K562 (cell line): ENCODE measurements around the gene ADK. TPM values are rescaled to one million over a fixed set of nuclear protein-coding genes. Genes with fewer than 3 reads are reported as not detected.
A peak's percentile ranks its signal among the peaks of the same experiment; 100 is the strongest.

ENCODE experiments used
- ATF7 ChIP-seq: fragments of 450-650 bp; IDR thresholded peaks from 2 replicates; pipeline ENCODE4 v1.7.1; 2014; ENCODE audit warnings: mild to moderate bottlenecking, moderate library complexity
- BCOR ChIP-seq: fragments of 450-650 bp; IDR thresholded peaks from 2 replicates; pipeline ENCODE4 v1.6.1; 2016
- FOS ChIP-seq: IDR thresholded peaks from 3 replicates; pipeline ENCODE4 v1.6.1; 2011; ENCODE audit not compliant: insufficient read length; ENCODE audit errors: extremely low read depth
- HNRNPL ChIP-seq: fragments of 200-400 bp; formaldehyde crosslinking; IDR thresholded peaks from 2 replicates; pipeline ENCODE4 v1.6.1; 2017; ENCODE audit warnings: low read depth, mild to moderate bottlenecking, low read length
- KDM4B ChIP-seq, 2 experiments: fragments of 450-650 bp in 1 of 2; sonication (generic) in 1 of 2; IDR thresholded peaks; 2 replicates each; pipeline ENCODE4 v1.6.1; 2016 to 2017; ENCODE audit warnings: borderline replicate concordance in 2 of 2, antibody characterized with exemption in 1 of 2, low read depth in 1 of 2, mild to moderate bottlenecking in 1 of 2
- TAF1 ChIP-seq: IDR thresholded peaks from 2 replicates; pipeline ENCODE4 v1.6.1; 2011; ENCODE audit warnings: mild to moderate bottlenecking, low read length, moderate library complexity; ENCODE audit not compliant: insufficient read depth, control insufficient read depth, severe bottlenecking; ENCODE audit errors: extremely low read depth
- YBX1 ChIP-seq: fragments of 450-650 bp; IDR thresholded peaks from 2 replicates; pipeline ENCODE4 v1.7.1; 2016; ENCODE audit warnings: mild to moderate bottlenecking
- ZBTB17 ChIP-seq: fragments of 450-650 bp; formaldehyde crosslinking; IDR thresholded peaks from 2 replicates; pipeline ENCODE4 v1.4.0; 2020; ENCODE audit warnings: mild to moderate bottlenecking
- ZBTB8A ChIP-seq: fragments of 450-650 bp; IDR thresholded peaks from 2 replicates; pipeline ENCODE4 v1.6.1; 2018; ENCODE audit warnings: mild to moderate bottlenecking, moderate library complexity; ENCODE audit not compliant: partially characterized antibody
- ZNF212 ChIP-seq: fragments of 450-650 bp; formaldehyde crosslinking; IDR thresholded peaks from 2 replicates; pipeline ENCODE4 v1.4.0; 2020; ENCODE audit warnings: mild to moderate bottlenecking
- ZNF282 ChIP-seq: sonication (generic); formaldehyde crosslinking; IDR thresholded peaks from 2 replicates; pipeline ENCODE4 v1.8.1; 2023; ENCODE audit warnings: missing genetic modification reagents
- ZNF431 ChIP-seq: sonication (generic); formaldehyde crosslinking; IDR thresholded peaks from 2 replicates; pipeline ENCODE4 v1.8.0; 2022; ENCODE audit warnings: mild to moderate bottlenecking, missing genetic modification reagents
- polyA plus RNA-seq, 8 experiments: library from polyadenylated mRNA; depleted of rRNA in 4 of 8; stranded (reverse) in 5 of 8; unstranded in 3 of 8; fragments of >200 nt; fragmentation: Nextera tagmentation in 2 of 8; fragmentation: Illumina TruSeq in 1 of 8; extraction: Ambion mirVana in 2 of 8; extraction: Trizol in 1 of 8; gene quantifications; 2 replicates each; pipeline versions ENCODE4 v1.2.1 to v1.2.3, GENCODE V29; 2011 to 2014; ENCODE audit warnings: inconsistent platforms in 1 of 8, missing spikeins in 1 of 8
- total RNA-seq, 7 experiments: library from RNA; depleted of rRNA in 6 of 7; stranded (reverse); fragments of >200 nt in 6 of 7; fragmentation: Illumina TruSeq in 2 of 7; extraction: Trizol in 2 of 7; gene quantifications; 2 replicates each; pipeline versions ENCODE4 v1.2.1 to v1.2.3, GENCODE V29; 2011 to 2021; ENCODE audit warnings: low replicate concordance in 1 of 7
- TF ChIP-seq, protein P1 (sequence below): fragments of 200-800 bp; sonication (Bioruptor generic); IDR thresholded peaks from 2 replicates; pipeline ENCODE4 v1.6.1; 2016; ENCODE audit warnings: missing genetic modification characterization, missing compliant biosample characterization
- TF ChIP-seq, protein P2 (sequence below): IDR thresholded peaks from 2 replicates; pipeline ENCODE4 v1.6.1; 2011; ENCODE audit warnings: borderline replicate concordance, low read depth, mild to moderate bottlenecking, moderate library complexity, low read length; ENCODE audit not compliant: insufficient read depth, poor library complexity, severe bottlenecking
- TF ChIP-seq, protein P3 (sequence below): fragments of 450-650 bp; formaldehyde crosslinking; IDR thresholded peaks from 2 replicates; pipeline ENCODE4 v1.4.0; 2020; ENCODE audit warnings: mild to moderate bottlenecking, moderate library complexity
- TF ChIP-seq, protein P4 (sequence below): fragments of 250-450 bp; sonication (Bioruptor Pico); IDR thresholded peaks from 2 replicates; pipeline ENCODE4 v1.8.0; 2021; ENCODE audit warnings: borderline replicate concordance, mild to moderate bottlenecking, moderate library complexity; ENCODE audit not compliant: poor library complexity, severe bottlenecking
- TF ChIP-seq, protein P5 (sequence below): sonication (generic); formaldehyde crosslinking; IDR thresholded peaks from 2 replicates; pipeline ENCODE4 v1.8.1; 2023; ENCODE audit warnings: mild to moderate bottlenecking, missing genetic modification reagents, moderate library complexity

ADK gene
- total and polyA plus RNA-seq, 9 of the 15 experiments (the other 6 are each of a cell fraction or from before 2014, with no cell fraction given): 54.2 to 97.8 (median 73.6) TPM

DNA sequence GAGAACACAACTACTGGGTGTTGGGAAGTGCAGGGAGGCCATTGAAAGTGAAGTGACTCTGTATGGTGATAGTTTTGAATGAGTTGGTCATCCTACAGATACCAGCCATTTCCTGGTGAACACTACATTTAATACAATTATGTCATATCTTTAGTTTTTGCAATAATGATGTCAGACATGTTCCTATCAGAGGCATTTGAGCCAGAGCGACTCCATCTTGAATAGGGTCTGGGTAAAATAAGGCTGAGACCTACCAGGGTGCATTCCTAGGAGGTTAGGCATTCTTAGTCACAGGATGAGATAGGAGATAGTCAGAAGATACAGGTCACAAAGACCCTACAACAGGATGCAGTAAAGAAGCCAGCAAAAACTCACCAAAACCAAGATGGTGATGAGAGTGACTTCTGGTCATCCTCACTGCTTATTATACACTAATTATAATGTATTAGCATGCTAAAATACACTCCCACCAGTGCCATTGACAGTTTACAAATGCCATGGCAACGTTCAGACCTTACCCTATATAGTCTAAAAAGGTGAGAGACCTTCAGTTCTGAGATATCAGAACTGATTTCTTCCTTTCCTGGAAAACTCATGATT lies 28.2 kb downstream of the ADK start (continued):
- TF ChIP-seq TAF1 (no peak), ZBTB8A (no peak), ZBTB17 (CRISPR knock-in tag) (peak; percentile 90), KDM4B (IDR thresholded peaks at IDR 0.05; ENCODE audit: borderline replicate concordance in 2 of 2, low read depth in 1 of 2) (no peak), ZNF212 (no peak), HNRNPL (no peak), ZNF282 (CRISPR knock-in tag) (no peak), BCOR (no peak), FOS (no peak), ATF7 (peak; percentile 20; the same call in 1 of the 2 replicates), ZNF431 (CRISPR knock-in tag) (no peak), YBX1 (no peak)
- TF ChIP-seq, protein P1, sequence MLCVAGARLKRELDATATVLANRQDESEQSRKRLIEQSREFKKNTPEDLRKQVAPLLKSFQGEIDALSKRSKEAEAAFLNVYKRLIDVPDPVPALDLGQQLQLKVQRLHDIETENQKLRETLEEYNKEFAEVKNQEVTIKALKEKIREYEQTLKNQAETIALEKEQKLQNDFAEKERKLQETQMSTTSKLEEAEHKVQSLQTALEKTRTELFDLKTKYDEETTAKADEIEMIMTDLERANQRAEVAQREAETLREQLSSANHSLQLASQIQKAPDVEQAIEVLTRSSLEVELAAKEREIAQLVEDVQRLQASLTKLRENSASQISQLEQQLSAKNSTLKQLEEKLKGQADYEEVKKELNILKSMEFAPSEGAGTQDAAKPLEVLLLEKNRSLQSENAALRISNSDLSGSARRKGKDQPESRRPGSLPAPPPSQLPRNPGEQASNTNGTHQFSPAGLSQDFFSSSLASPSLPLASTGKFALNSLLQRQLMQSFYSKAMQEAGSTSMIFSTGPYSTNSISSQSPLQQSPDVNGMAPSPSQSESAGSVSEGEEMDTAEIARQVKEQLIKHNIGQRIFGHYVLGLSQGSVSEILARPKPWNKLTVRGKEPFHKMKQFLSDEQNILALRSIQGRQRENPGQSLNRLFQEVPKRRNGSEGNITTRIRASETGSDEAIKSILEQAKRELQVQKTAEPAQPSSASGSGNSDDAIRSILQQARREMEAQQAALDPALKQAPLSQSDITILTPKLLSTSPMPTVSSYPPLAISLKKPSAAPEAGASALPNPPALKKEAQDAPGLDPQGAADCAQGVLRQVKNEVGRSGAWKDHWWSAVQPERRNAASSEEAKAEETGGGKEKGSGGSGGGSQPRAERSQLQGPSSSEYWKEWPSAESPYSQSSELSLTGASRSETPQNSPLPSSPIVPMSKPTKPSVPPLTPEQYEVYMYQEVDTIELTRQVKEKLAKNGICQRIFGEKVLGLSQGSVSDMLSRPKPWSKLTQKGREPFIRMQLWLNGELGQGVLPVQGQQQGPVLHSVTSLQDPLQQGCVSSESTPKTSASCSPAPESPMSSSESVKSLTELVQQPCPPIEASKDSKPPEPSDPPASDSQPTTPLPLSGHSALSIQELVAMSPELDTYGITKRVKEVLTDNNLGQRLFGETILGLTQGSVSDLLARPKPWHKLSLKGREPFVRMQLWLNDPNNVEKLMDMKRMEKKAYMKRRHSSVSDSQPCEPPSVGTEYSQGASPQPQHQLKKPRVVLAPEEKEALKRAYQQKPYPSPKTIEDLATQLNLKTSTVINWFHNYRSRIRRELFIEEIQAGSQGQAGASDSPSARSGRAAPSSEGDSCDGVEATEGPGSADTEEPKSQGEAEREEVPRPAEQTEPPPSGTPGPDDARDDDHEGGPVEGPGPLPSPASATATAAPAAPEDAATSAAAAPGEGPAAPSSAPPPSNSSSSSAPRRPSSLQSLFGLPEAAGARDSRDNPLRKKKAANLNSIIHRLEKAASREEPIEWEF: peak; percentile 94
- TF ChIP-seq, protein P2, sequence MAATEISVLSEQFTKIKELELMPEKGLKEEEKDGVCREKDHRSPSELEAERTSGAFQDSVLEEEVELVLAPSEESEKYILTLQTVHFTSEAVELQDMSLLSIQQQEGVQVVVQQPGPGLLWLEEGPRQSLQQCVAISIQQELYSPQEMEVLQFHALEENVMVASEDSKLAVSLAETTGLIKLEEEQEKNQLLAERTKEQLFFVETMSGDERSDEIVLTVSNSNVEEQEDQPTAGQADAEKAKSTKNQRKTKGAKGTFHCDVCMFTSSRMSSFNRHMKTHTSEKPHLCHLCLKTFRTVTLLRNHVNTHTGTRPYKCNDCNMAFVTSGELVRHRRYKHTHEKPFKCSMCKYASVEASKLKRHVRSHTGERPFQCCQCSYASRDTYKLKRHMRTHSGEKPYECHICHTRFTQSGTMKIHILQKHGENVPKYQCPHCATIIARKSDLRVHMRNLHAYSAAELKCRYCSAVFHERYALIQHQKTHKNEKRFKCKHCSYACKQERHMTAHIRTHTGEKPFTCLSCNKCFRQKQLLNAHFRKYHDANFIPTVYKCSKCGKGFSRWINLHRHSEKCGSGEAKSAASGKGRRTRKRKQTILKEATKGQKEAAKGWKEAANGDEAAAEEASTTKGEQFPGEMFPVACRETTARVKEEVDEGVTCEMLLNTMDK: no peak
- TF ChIP-seq, protein P3, sequence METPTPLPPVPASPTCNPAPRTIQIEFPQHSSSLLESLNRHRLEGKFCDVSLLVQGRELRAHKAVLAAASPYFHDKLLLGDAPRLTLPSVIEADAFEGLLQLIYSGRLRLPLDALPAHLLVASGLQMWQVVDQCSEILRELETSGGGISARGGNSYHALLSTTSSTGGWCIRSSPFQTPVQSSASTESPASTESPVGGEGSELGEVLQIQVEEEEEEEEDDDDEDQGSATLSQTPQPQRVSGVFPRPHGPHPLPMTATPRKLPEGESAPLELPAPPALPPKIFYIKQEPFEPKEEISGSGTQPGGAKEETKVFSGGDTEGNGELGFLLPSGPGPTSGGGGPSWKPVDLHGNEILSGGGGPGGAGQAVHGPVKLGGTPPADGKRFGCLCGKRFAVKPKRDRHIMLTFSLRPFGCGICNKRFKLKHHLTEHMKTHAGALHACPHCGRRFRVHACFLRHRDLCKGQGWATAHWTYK (CRISPR knock-in tag): peak; percentile 95
- TF ChIP-seq, protein P4, sequence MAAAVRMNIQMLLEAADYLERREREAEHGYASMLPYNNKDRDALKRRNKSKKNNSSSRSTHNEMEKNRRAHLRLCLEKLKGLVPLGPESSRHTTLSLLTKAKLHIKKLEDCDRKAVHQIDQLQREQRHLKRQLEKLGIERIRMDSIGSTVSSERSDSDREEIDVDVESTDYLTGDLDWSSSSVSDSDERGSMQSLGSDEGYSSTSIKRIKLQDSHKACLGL (CRISPR knock-in tag): peak; percentile 36
- TF ChIP-seq, protein P5, sequence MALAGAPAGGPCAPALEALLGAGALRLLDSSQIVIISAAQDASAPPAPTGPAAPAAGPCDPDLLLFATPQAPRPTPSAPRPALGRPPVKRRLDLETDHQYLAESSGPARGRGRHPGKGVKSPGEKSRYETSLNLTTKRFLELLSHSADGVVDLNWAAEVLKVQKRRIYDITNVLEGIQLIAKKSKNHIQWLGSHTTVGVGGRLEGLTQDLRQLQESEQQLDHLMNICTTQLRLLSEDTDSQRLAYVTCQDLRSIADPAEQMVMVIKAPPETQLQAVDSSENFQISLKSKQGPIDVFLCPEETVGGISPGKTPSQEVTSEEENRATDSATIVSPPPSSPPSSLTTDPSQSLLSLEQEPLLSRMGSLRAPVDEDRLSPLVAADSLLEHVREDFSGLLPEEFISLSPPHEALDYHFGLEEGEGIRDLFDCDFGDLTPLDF: no peak
